ENCODE data around the gene MDN1.

GRCh38 chr6:89731924-89732567 lies 87.5 kb downstream of the MDN1 start:
- no peak for TF ChIP-seq POU6F1 (CRISPR knock-in tag; IDR thresholded peaks at IDR 0.05; ENCODE audit: borderline replicate concordance, low read depth)
- no peak for TF ChIP-seq ARNTL (CRISPR knock-in tag; IDR thresholded peaks at IDR 0.05; ENCODE audit: borderline replicate concordance, low read depth)
- no peak for TF ChIP-seq RARB (CRISPR knock-in tag; IDR thresholded peaks at IDR 0.05)
- TF ChIP-seq SNAI2 (CRISPR knock-in tag; IDR thresholded peaks at IDR 0.05): no peak
- TF ChIP-seq ISL1 (CRISPR knock-in tag; IDR thresholded peaks at IDR 0.05): no peak
